GM12878 (cell line): ENCODE measurements around the gene SLC2A4RG. TPM values are rescaled to one million over a fixed set of nuclear protein-coding genes. Genes with fewer than 3 reads are reported as not detected.

ENCODE experiments used
- ATAC-seq: fragments of 200-7000 bp; cut with Tn5 transposase; 3 replicates; pipeline ENCODE4 v1.9.1; 2020; ENCODE audit warnings: mild to moderate bottlenecking, moderate library complexity
- BruUV-seq: library from RNA; stranded (reverse); fragments of 400-500 nt; replicated peaks from 2 replicates; lab custom pipeline; 2021; lab: Mats Ljungman, UMichigan
- CTCF ChIA-PET: fragments of 300-600 bp; sonication (Branson Sonifier 250); formaldehyde crosslinking; extraction: SDS; loops from one replicate; lab custom pipeline; 2021; ENCODE audit warnings: inconsistent platforms; lab: Yijun Ruan, JAX
- POLR2A ChIA-PET: fragments of 350-600 bp; formaldehyde crosslinking; extraction: SDS; loops from one replicate; lab custom pipeline; 2021; ENCODE audit warnings: inconsistent platforms; lab: Charles Lee
- RAD21 ChIA-PET: fragments of 300-600 bp; sonication (Branson Sonifier 250); formaldehyde crosslinking; loops from one replicate; lab custom pipeline; 2023; ENCODE audit warnings: antibody characterized with exemption; ENCODE audit not compliant: unreplicated experiment; lab: Charles Lee
- SMC1A ChIA-PET: fragments of 300-600 bp; sonication (Branson Sonifier 250); formaldehyde crosslinking; loops from one replicate; lab custom pipeline; 2023; ENCODE audit not compliant: unreplicated experiment, uncharacterized antibody; lab: Charles Lee
- DNase-seq: peaks from one replicate; pipeline ENCODE4 v3.0.0-alpha.2; 2011; ENCODE audit warnings: low read depth, low spot score
- FAIRE-seq: peaks from 3 replicates; lab custom pipeline; 2011; peaks lifted over from hg19 to GRCh38; lab: Jason Lieb, UNC
- H2AFZ ChIP-seq: 2 replicates; pipeline ENCODE4 v1.6.0; 2011; ENCODE audit warnings: low read depth, low read length, control low read depth; ENCODE audit not compliant: control insufficient read depth
- H3K27ac ChIP-seq: 2 replicates; pipeline ENCODE4 v1.5.1; 2011; ENCODE audit warnings: control low read depth; ENCODE audit not compliant: control insufficient read depth, insufficient read depth
- H3K27me3 ChIP-seq, 2 experiments: replicated peaks in 1 of 2; 2 replicates each; pipeline versions ENCODE4 v1.6.0 to v1.6.1; 2011; ENCODE audit warnings: low read length in 1 of 2; ENCODE audit not compliant: control insufficient read depth in 2 of 2, insufficient read depth in 2 of 2
- H3K36me3 ChIP-seq, 2 experiments: 2 replicates each; pipeline ENCODE4 v1.5.1; 2011; ENCODE audit warnings: low read length in 1 of 2; ENCODE audit not compliant: control insufficient read depth in 2 of 2, insufficient read depth in 2 of 2
- H3K4me1 ChIP-seq: 2 replicates; pipeline ENCODE4 v1.6.1; 2011; ENCODE audit warnings: mild to moderate bottlenecking, low read length, moderate library complexity, mixed read lengths; ENCODE audit not compliant: control insufficient read depth, insufficient read depth
- H3K4me2 ChIP-seq: 2 replicates; pipeline ENCODE4 v1.6.0; 2011; ENCODE audit warnings: control low read depth; ENCODE audit not compliant: control insufficient read depth, insufficient read depth
- H3K4me3 ChIP-seq: fragments of 200-600 bp; sonication (generic); 2 replicates; pipeline ENCODE4 v1.5.1; 2016
- H3K79me2 ChIP-seq: 2 replicates; pipeline ENCODE4 v1.6.0; 2011; ENCODE audit warnings: low read length; ENCODE audit not compliant: control insufficient read depth, insufficient read depth
- H3K9ac ChIP-seq: 2 replicates; pipeline ENCODE4 v1.8.0; 2011; ENCODE audit warnings: low read length, control low read depth, mixed read lengths; ENCODE audit not compliant: control insufficient read depth, insufficient read depth
- H3K9me3 ChIP-seq: replicated peaks from 3 replicates; pipeline ENCODE4 v1.5.1; 2011; ENCODE audit warnings: mild to moderate bottlenecking, low read length; ENCODE audit not compliant: control insufficient read depth, insufficient read depth
- H4K20me1 ChIP-seq: 2 replicates; pipeline ENCODE4 v1.6.0; 2011; ENCODE audit not compliant: control insufficient read depth, insufficient read depth
- CEBPZ ChIP-seq: fragments of 150-350 bp; IDR thresholded peaks from 2 replicates; pipeline ENCODE4 v1.6.1; 2016; ENCODE audit warnings: low read depth, low read length
- IRF3 ChIP-seq: fragments of 450-650 bp; IDR thresholded peaks from 2 replicates; pipeline ENCODE4 v1.6.1; 2014; ENCODE audit warnings: mild to moderate bottlenecking
- MLLT1 ChIP-seq: fragments of 450-650 bp; IDR thresholded peaks from 2 replicates; pipeline ENCODE4 v1.6.1; 2016; ENCODE audit warnings: mild to moderate bottlenecking
- NKRF ChIP-seq: fragments of 450-650 bp; conservative IDR thresholded peaks from 2 replicates; pipeline ENCODE4 v1.6.1; 2017; ENCODE audit warnings: mild to moderate bottlenecking, moderate library complexity
- PAX8 ChIP-seq: fragments of 450-650 bp; IDR thresholded peaks from 2 replicates; pipeline ENCODE4 v1.6.1; 2017; ENCODE audit warnings: mild to moderate bottlenecking, moderate library complexity
- RFX5 ChIP-seq: IDR thresholded peaks from 2 replicates; pipeline ENCODE4 v1.6.1; 2011; ENCODE audit warnings: low read depth, low read length, improper control_type of control experiment
- TBL1XR1 ChIP-seq: IDR thresholded peaks from 2 replicates; pipeline ENCODE4 v1.6.1; 2012; ENCODE audit warnings: low read depth, low read length, improper control_type of control experiment
- ZBTB11 ChIP-seq: fragments of 450-650 bp; formaldehyde crosslinking; IDR thresholded peaks from 2 replicates; pipeline ENCODE4 v1.5.0; 2022; ENCODE audit warnings: mild to moderate bottlenecking, missing genetic modification characterization
- WGBS: methylation state at CpG from one replicate; pipeline ENCODE4 v1.1.6; 2016; ENCODE audit warnings: low lambda C conversion rate; ENCODE audit not compliant: insufficient replicate concordance, insufficient coverage; ENCODE audit errors: missing lambda C conversion rate; 5-methylcytosine and 5-hydroxymethylcytosine counted together
- in situ Hi-C: fragments of 300-500 bp; cut with MboI; formaldehyde crosslinking; loops from 9 replicates; pipeline ENCODE4 v1.14.3; 2018; ENCODE audit warnings: mixed read lengths
- intact Hi-C: fragments of 100-400 bp; cut with micrococcal nuclease; formaldehyde crosslinking; loops from one replicate; pipeline ENCODE4 v1.14.2; 2022; ENCODE audit not compliant: unreplicated experiment
- polyA plus RNA-seq, 11 experiments: library from polyadenylated mRNA; depleted of rRNA in 4 of 11; unstranded in 6 of 11; stranded (reverse) in 5 of 11; fragments of >200 nt; fragmentation: Nextera tagmentation in 4 of 11; fragmentation: Illumina TruSeq in 1 of 11; extraction: Ambion mirVana in 4 of 11; extraction: Trizol in 1 of 11; gene quantifications; 1 replicate in 1 of 11; 2 replicates in 10 of 11; pipeline versions ENCODE4 v1.2.1 to v1.2.3, GENCODE V29; 2011 to 2016; ENCODE audit warnings: inconsistent platforms in 2 of 11, missing spikeins in 2 of 11, low read depth in 1 of 11
- total RNA-seq, 4 experiments: library from RNA; depleted of rRNA in 3 of 4; stranded (reverse); fragments of >200 nt in 3 of 4; fragmentation: Illumina TruSeq in 1 of 4; extraction: Trizol in 1 of 4; gene quantifications; 2 replicates each; pipeline versions ENCODE4 v1.2.1 to v1.2.3, GENCODE V29; 2013 to 2021

Gene SLC2A4RG
- total and polyA plus RNA-seq, 10 of the 15 experiments (the other 5 are each of a cell fraction or from before 2014, with no cell fraction given) = 0.34 to 65.9 (median 13.3) TPM

- in situ Hi-C loops (no loop called here), intact Hi-C loops (no loop called here)
- Histone ChIP-seq H3K27ac (no peak overlapping the region), H3K79me2 (peaks cover 5% of the 10 kb centered on the region), H3K36me3 (peaks cover 0 to 4% of the 10 kb centered on the region in 2 experiments; a peak in 2 of 4 replicates), H3K4me3 (no peak overlapping the region), H3K9ac (no peak overlapping the region), H2AFZ (no peak overlapping the region), H3K4me2 (no peak overlapping the region), H3K4me1 (peaks cover 8% of the 10 kb centered on the region; the same call in 1 of the 2 replicates), H3K27me3 (no peaks in the 10 kb centered on the region), H4K20me1 (no peaks in the 10 kb centered on the region), H3K9me3 (no peaks in the 10 kb centered on the region)
- 49% methylated on average over 4 of the region's 4 CpGs for WGBS
- ChIA-PET POLR2A (no interaction called here), RAD21 (no interaction called here), SMC1A (interaction anchor here (0.6 kb wide), 1 partner anchor 20 kb away, joined by 3 read pairs; no protein-coding TSS in a partner anchor), CTCF (interaction anchor here (0.8 kb wide), 1 partner anchor 102 kb away, joined by 3 read pairs; no protein-coding TSS in a partner anchor)
- no peak for TF ChIP-seq RFX5
- TF ChIP-seq NKRF = no peak
- TF ChIP-seq CEBPZ = no peak
- no peak for TF ChIP-seq ZBTB11 (CRISPR knock-in tag)
- no peak for TF ChIP-seq IRF3
- TF ChIP-seq MLLT1 = no peak
- no peak for TF ChIP-seq TBL1XR1
- TF ChIP-seq PAX8 = no peak
- no peak for FAIRE-seq
- BruUV-seq = no TSS peak
- no peak for DNase-seq
- no peak for ATAC-seq
These were observed 4.6 kb downstream of the SLC2A4RG start for GRCh38 chr20:63744158-63744557.
